HCT116 (cell line): ENCODE results near the gene CAMKK2. TPM values are rescaled to one million over a fixed set of nuclear protein-coding genes. Genes with fewer than 3 reads are reported as not detected.

Source experiments
- ATAC-seq: fragments of 200-7000 bp; cut with Tn5 transposase; 2 replicates; pipeline ENCODE4 v1.9.1; 2020; ENCODE audit warnings: mild to moderate bottlenecking, moderate library complexity
- BruUV-seq: library from RNA; stranded (reverse); fragments of 400-500 nt; replicated peaks from 2 replicates; lab custom pipeline; 2021; lab: Mats Ljungman, UMichigan
- CTCF ChIA-PET: fragments of 300-600 bp; sonication (Branson Sonifier 250); formaldehyde crosslinking; loops from one replicate; lab custom pipeline; 2021; ENCODE audit warnings: antibody characterized with exemption; lab: Charles Lee
- POLR2A ChIA-PET: fragments of 300-600, 350-600 bp; sonication (Branson Sonifier 250); formaldehyde crosslinking; loops from one replicate; lab custom pipeline; 2021; ENCODE audit warnings: antibody characterized with exemption; lab: Charles Lee
- RAD21 ChIA-PET, 2 experiments: fragments of 300-600 bp; sonication (Branson Sonifier 250); formaldehyde crosslinking; loops; one replicate each; lab custom pipeline; 2023; ENCODE audit warnings: low total read pairs in 2 of 2; ENCODE audit not compliant: uncharacterized antibody in 2 of 2, unreplicated experiment in 2 of 2, low non-redundant PET in 1 of 2; lab: Charles Lee
- DNase-seq: peaks from one replicate; pipeline ENCODE4 v3.0.0-alpha.2; 2010; ENCODE audit warnings: low read depth, low spot score
- H2AFZ ChIP-seq: fragments of 200-600 bp; shearing (Covaris generic), sonication (generic); 2 replicates; pipeline ENCODE4 v1.6.1; 2017; ENCODE audit warnings: low read depth, mixed run types, mixed read lengths, antibody characterized with exemption, low read length; ENCODE audit not compliant: poor library complexity, severe bottlenecking
- H3K27ac ChIP-seq: 2 replicates; pipeline ENCODE4 v1.5.1; 2012; ENCODE audit warnings: low read depth, low read length
- H3K27me3 ChIP-seq: fragments of 200-600 bp; sonication (generic); 2 replicates; pipeline ENCODE4 v1.6.1; 2016; ENCODE audit warnings: mixed run types, low read length, mixed read lengths; ENCODE audit not compliant: insufficient read depth
- H3K36me3 ChIP-seq, 2 experiments: fragments of 200-500 bp in 1 of 2; fragments of 200-600 bp in 1 of 2; sonication (Bioruptor generic) in 1 of 2; sonication (generic) in 1 of 2; 2 replicates each; pipeline versions ENCODE4 v1.5.1 to v1.6.1; 2014 to 2016; ENCODE audit warnings: low read length in 2 of 2, inconsistent platforms in 1 of 2, mixed read lengths in 1 of 2, mixed run types in 1 of 2; ENCODE audit not compliant: insufficient read depth in 2 of 2, control insufficient read depth in 1 of 2
- H3K4me1 ChIP-seq, 2 experiments: fragments of 200-600 bp in 1 of 2; sonication (generic) in 1 of 2; 2 replicates each; pipeline versions ENCODE4 v1.5.1 to v1.6.1; 2012 to 2017; ENCODE audit warnings: low read length in 2 of 2, inconsistent platforms in 1 of 2, mild to moderate bottlenecking in 1 of 2, mixed read lengths in 1 of 2, mixed run types in 1 of 2, moderate library complexity in 1 of 2; ENCODE audit not compliant: insufficient read depth in 2 of 2, control insufficient read depth in 1 of 2
- H3K4me2 ChIP-seq: fragments of 200-600 bp; sonication (generic); 2 replicates; pipeline ENCODE4 v1.6.1; 2017; ENCODE audit warnings: mixed run types, low read length, mixed read lengths
- H3K4me3 ChIP-seq, 2 experiments: fragments of 200-600 bp in 1 of 2; sonication (generic) in 1 of 2; replicated peaks in 1 of 2; 2 replicates each; pipeline ENCODE4 v1.5.1; 2011 to 2016; ENCODE audit warnings: low read length in 2 of 2, control low read depth in 1 of 2, low read depth in 1 of 2, mild to moderate bottlenecking in 1 of 2, mixed read lengths in 1 of 2, mixed run types in 1 of 2
- H3K79me2 ChIP-seq: fragments of 200-600 bp; sonication (generic); 2 replicates; pipeline ENCODE4 v1.6.1; 2017; ENCODE audit warnings: mild to moderate bottlenecking, mixed run types, low read length, moderate library complexity, mixed read lengths; ENCODE audit not compliant: insufficient read depth
- H3K9ac ChIP-seq: fragments of 200-600 bp; sonication (generic); 2 replicates; pipeline ENCODE4 v1.6.1; 2016; ENCODE audit warnings: low read length, mixed read lengths
- H3K9me2 ChIP-seq: fragments of 200-600 bp; sonication (generic), shearing (Covaris generic); 2 replicates; pipeline ENCODE4 v1.6.1; 2017; ENCODE audit warnings: mixed run types, mild to moderate bottlenecking, moderate library complexity; ENCODE audit not compliant: insufficient read depth
- H3K9me3 ChIP-seq, 2 experiments: fragments of 200-500 bp in 1 of 2; fragments of 200-600 bp in 1 of 2; sonication (Bioruptor generic) in 1 of 2; sonication (generic) in 1 of 2; 2 replicates each; pipeline ENCODE4 v1.6.1; 2014 to 2017; ENCODE audit warnings: low read length in 2 of 2, mixed read lengths in 2 of 2, inconsistent platforms in 1 of 2, low read depth in 1 of 2, mild to moderate bottlenecking in 1 of 2, mixed run types in 1 of 2, moderate library complexity in 1 of 2; ENCODE audit not compliant: control insufficient read depth in 1 of 2, insufficient read depth in 1 of 2
- H4K20me1 ChIP-seq: fragments of 200-600 bp; sonication (generic), shearing (Covaris generic); 2 replicates; pipeline ENCODE4 v1.6.1; 2017; ENCODE audit warnings: mixed run types, mild to moderate bottlenecking, moderate library complexity; ENCODE audit not compliant: insufficient read depth
- ATF3 ChIP-seq: IDR thresholded peaks from 2 replicates; pipeline ENCODE4 v1.6.1; 2012
- CBX3 ChIP-seq: IDR thresholded peaks from 2 replicates; pipeline ENCODE4 v1.6.1; 2012; ENCODE audit warnings: low read depth
- EGR1 ChIP-seq: IDR thresholded peaks from 2 replicates; pipeline ENCODE4 v1.6.1; 2012; ENCODE audit warnings: low read depth
- ELF1 ChIP-seq: IDR thresholded peaks from 2 replicates; pipeline ENCODE4 v1.6.1; 2012; ENCODE audit warnings: low read depth, borderline replicate concordance
- EZH2 ChIP-seq: fragments of 200-600 bp; sonication (generic); IDR thresholded peaks from 2 replicates; pipeline ENCODE4 v1.6.1; 2017; ENCODE audit warnings: antibody characterized with exemption, mixed run types
- EZH2phosphoT487 ChIP-seq: fragments of 200-600 bp; IDR thresholded peaks from 2 replicates; pipeline ENCODE4 v1.6.1; 2018; ENCODE audit warnings: antibody characterized with exemption, borderline replicate concordance
- JUND ChIP-seq: IDR thresholded peaks from 2 replicates; pipeline ENCODE4 v1.6.1; 2012
- RAD21 ChIP-seq: IDR thresholded peaks from 2 replicates; pipeline ENCODE4 v1.6.1; 2012; ENCODE audit warnings: low read depth, mild to moderate bottlenecking
- SIN3A ChIP-seq: IDR thresholded peaks from 2 replicates; pipeline ENCODE4 v1.6.1; 2012; ENCODE audit warnings: low read depth
- SP1 ChIP-seq: IDR thresholded peaks from 2 replicates; pipeline ENCODE4 v1.6.1; 2012; ENCODE audit warnings: low read depth
- SRF ChIP-seq: IDR thresholded peaks from 2 replicates; pipeline ENCODE4 v1.6.1; 2012; ENCODE audit warnings: low read depth
- YY1 ChIP-seq: IDR thresholded peaks from 2 replicates; pipeline ENCODE4 v1.6.1; 2011; ENCODE audit warnings: low read length, low read depth, moderate library complexity, mild to moderate bottlenecking; ENCODE audit not compliant: insufficient replicate concordance; ENCODE audit errors: extremely low read depth
- ZFX ChIP-seq: fragments of 450-650 bp; IDR thresholded peaks from 2 replicates; pipeline ENCODE4 v1.6.1; 2017
- ZNF274 ChIP-seq: fragments of 200-500 bp; sonication (Bioruptor generic); IDR thresholded peaks from 2 replicates; pipeline ENCODE4 v1.6.1; 2014; ENCODE audit warnings: mild to moderate bottlenecking, low read depth, low read length, inconsistent platforms
- intact Hi-C: fragments of 100-400 bp; cut with micrococcal nuclease; formaldehyde crosslinking; loops from 2 replicates; pipeline ENCODE4 v1.10.0; 2022
- total RNA-seq: library from RNA; stranded (reverse); gene quantifications from one replicate; pipeline ENCODE4 v1.2.1, GENCODE V29; 2021; ENCODE audit not compliant: unreplicated experiment

CAMKK2 gene
- total RNA-seq, 1 experiment from 2014 or later, result 33.8 TPM

GRCh38 chr12:121251838-121252237 is 44.7 kb downstream of the CAMKK2 start (continued):
- TF ChIP-seq YY1, result no peak
- TF ChIP-seq ZFX, result no peak
- no peak for TF ChIP-seq RAD21
- TF ChIP-seq ELF1, result no peak
- no peak for TF ChIP-seq ATF3
- no peak for TF ChIP-seq JUND
- TF ChIP-seq, all 23 proteins: peak for 0

GRCh38 chr12:121250359-121250758 is 46.1 kb downstream of the CAMKK2 start:
- intact Hi-C loops, result no loop called here
- no peaks in the 10 kb centered on the region for H4K20me1 ChIP-seq
- DNase-seq, result no peak
- ChIA-PET POLR2A (no interaction called here), RAD21 (no interaction called here), CTCF (no interaction called here)
- no TSS peak for BruUV-seq
- H3K9me2 ChIP-seq, result no peaks in the 10 kb centered on the region
- no peak overlapping the region for H3K4me3 ChIP-seq
- no peaks in the 10 kb centered on the region for H3K4me1 ChIP-seq
- H3K4me2 ChIP-seq, result no peak overlapping the region
- no peaks in the 10 kb centered on the region for H3K27me3 ChIP-seq
- H3K9ac ChIP-seq, result no peak overlapping the region
- ATAC-seq, result no peak
- H2AFZ ChIP-seq, result no peak overlapping the region
- no peak overlapping the region for H3K27ac ChIP-seq
- H3K79me2 ChIP-seq, result no peaks in the 10 kb centered on the region
- H3K9me3 ChIP-seq, result no peaks in the 10 kb centered on the region
- TF ChIP-seq EZH2phosphoT487, result no peak
- no peak for TF ChIP-seq ZNF274
- TF ChIP-seq EGR1, result no peak
- no peak for TF ChIP-seq ELF1
- no peak for TF ChIP-seq SIN3A
- peaks cover 12 to 35% of the 10 kb centered on the region in 2 experiments; a peak in 3 of 4 replicates for H3K36me3 ChIP-seq

GRCh38 chr12:121248622-121249021 is 47.9 kb downstream of the CAMKK2 start:
- no TSS peak for BruUV-seq
- H2AFZ ChIP-seq, result no peak overlapping the region
- no peaks in the 10 kb centered on the region for H3K9me3 ChIP-seq
- RAD21 ChIA-PET, result no interaction called here
- no peak overlapping the region for H3K27ac ChIP-seq
- TF ChIP-seq SRF (no peak), ZFX (no peak), ATF3 (no peak), EGR1 (no peak), EZH2 (no peak), YY1 (no peak), CBX3 (no peak), JUND (no peak), SP1 (no peak)
- TF ChIP-seq, all 23 proteins: peak for 0
- no peak overlapping the region for H3K4me2 ChIP-seq
- H3K36me3 ChIP-seq, result peaks cover 10 to 28% of the 10 kb centered on the region in 2 experiments; a peak in 3 of 4 replicates
- no peaks in the 10 kb centered on the region for H3K27me3 ChIP-seq
- ATAC-seq (no peak), DNase-seq (no peak)
- H3K79me2 ChIP-seq, result no peaks in the 10 kb centered on the region
- no peaks in the 10 kb centered on the region for H4K20me1 ChIP-seq
- H3K4me1 ChIP-seq, result no peaks in the 10 kb centered on the region
- H3K9ac ChIP-seq, result no peak overlapping the region
- ChIA-PET POLR2A (no interaction called here), CTCF (no interaction called here)
- no peak overlapping the region for H3K4me3 ChIP-seq
- no peaks in the 10 kb centered on the region for H3K9me2 ChIP-seq
- intact Hi-C loops, result no loop called here
